ENCODE measurements around the gene OSGIN1.

OSGIN1 gene

GRCh38 chr16:84007520-84007919 lies 54.5 kb downstream of the OSGIN1 start:
- no peak for DNase-seq

DNA sequence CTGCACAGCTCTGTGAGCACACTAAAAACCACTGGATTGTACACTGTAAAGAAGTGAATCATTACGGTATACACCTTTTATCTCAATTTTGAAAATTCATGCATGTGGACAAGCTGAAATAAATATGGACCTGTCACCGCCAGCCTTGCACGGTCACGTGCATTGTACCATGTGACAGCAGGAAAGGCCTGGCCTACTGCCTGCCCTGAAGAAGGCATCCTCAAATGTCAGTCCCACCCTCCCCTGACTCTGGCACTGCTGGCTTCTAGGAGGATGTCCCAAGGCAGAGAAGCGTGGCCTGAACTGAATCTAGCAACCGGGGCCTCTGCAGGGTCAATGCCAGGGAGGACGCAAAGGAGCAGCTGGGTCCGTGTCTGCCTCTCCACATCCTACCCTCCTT lies 54.9 kb downstream of the OSGIN1 start:
- no peak for DNase-seq

DNA sequence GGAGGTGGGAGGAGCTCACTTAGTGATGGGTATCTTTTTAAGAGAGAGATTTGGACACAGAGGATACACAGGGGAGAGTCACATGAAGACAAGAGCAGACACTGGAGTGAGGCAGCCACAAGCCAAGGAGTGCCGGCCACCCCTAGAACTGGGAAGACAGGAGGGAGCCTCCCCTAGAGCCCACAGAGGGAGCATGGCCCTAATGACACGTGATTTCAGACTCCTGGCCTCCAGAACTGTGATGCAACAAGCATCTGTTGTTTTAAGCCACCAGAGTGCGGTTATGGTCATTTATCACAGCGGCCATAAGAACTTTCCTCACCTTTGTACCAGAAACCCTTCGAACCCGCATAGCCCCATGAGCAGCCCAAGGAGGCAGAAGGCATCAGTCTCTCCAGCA lies 56.2 kb downstream of the OSGIN1 start:
- no peak for DNase-seq

DNA sequence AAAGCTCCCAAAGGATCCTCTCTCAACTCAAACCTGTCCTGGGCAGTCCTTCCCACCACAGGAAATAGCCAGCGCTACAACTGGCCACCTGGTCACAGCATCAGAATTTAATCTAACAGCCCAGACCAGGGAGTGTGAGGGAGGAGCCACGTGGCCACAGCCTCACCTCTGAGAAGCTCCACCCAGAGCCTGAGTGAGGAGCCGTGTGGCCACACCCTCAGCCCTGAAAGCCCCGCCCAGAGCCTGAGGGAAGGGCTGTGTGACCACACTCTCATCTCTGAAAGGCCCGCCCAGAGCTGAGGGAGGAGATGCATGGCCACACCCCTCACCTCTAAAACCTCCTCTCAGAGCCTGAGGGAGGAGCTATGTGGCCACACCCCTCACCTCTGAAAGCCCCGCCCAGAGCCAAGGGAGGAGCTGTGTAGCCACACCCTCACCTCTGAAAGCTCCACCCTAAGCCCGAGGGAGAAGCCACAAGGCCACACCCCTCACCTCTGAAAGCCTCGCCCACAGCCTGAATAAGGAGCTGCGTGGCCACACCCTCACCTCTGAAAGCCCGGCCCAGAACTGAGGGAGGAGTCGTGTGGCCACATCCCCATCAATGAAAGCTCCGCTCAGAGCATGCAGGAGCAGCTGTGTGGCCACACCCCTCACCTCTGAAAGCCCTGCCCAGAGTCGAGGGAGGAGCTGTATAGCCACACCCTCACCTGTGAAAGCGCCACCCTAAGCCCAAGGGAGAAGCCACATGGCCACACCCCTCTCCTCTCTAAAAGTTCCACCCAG lies 60.9 kb downstream of the OSGIN1 start:
- DNase-seq, result peak; percentile 97

DNA sequence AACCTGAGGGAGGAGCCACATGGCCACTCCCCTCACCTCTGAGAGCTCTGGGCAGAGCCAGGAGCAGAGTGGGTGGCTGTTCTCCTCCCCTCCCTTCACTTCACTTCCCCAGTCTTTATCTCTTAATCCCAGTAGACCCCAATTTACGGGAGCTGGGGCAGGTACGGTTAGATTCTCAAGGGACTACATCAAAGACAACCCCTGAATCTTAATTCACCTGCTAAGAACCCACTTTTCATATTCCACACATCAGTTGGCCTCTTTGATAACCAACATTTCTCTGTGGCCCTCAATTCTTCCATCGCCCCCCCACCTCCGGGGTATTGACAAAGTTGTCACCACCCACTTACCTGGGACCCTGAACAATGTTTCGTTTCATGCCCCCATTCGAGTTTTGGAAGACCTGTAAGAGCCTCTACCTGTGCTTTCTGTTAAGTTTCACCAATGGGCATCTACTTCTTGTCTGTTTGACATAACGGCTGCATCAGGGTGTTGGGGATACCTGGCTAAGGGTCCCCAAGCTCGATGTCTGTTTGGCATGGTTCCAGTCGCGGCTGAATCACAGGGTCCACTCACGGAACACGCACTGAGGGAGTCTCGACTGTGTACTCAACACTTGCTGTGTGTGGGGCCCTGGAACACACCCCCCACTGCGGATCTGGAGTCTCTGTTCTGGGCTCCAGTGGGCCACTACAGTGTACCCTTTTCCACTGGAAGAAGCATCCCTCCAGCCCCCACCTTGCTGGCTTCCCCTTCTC lies 61.7 kb downstream of the OSGIN1 start:
- no peak for DNase-seq

- DNase-seq, result no peak
Measured at GRCh38 chr16:84015399-84015798, 62.4 kb downstream of the OSGIN1 start.

All from NCI-H146 (cell line).